Inflammatory macrophage treated with lipopolysaccharide for 4 hours (primary cell): ENCODE data around the gene CDH4.

Experiments
- DNase-seq: peaks from one replicate; pipeline ENCODE4 v3.0.0-alpha.2; 2020

The CDH4 gene

DNA sequence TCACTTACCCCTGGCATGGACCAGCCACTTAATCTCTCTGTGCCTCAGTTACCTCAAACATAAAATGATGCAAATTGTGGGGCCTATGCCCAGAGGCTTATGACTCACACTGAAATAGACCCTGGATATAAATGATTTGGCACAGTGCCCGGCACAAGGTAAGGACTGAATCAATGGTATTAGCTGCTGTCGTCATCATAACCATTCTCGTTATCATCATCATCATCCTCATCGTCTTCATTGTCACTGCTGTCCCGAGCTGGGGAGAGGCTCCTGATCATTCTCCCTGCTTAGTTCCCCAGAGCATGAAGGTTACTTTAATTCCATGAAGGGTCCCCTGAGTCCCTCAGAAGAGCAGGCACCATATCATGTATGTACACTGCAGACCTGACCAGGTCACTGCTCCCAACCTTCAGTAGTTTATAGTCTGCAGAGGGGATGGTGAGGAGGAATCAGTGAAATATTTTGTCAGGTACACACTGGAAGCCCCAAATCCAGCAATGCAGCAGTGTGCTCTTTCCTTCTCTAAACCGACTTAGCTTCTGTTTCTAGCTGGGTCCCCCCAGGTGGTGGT, 664.3 kb downstream of the CDH4 start:
- no peak for DNase-seq

GRCh38 chr20:61917474-61918145, 665.5 kb downstream of the CDH4 start:
- DNase-seq = no peak

GRCh38 chr20:61918548-61918947, 666.5 kb downstream of the CDH4 start:
- DNase-seq = no peak

DNA sequence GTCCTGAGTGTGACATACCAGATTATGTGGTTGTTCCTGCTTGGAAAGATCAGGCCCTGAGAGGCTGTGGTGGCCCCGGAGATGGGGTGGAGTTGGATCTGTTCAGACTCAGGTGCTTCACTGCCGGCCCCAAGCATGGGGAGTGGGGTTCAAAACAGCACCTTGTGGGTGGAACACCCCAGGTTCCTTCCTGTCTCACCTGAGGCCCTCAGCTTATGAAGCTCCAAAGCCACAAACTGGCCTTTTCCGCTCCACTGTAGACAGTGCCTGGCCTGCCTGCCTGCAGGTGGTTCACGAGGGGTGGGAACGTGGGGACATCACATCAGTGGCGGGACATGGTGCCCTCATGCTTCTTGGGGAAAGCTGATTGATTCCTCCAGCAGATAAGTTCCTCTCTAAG, 667.2 kb downstream of the CDH4 start:
- no peak for DNase-seq

- DNase-seq = no peak
Observed at GRCh38 chr20:61919675-61920365, 667.8 kb downstream of the CDH4 start.

DNA sequence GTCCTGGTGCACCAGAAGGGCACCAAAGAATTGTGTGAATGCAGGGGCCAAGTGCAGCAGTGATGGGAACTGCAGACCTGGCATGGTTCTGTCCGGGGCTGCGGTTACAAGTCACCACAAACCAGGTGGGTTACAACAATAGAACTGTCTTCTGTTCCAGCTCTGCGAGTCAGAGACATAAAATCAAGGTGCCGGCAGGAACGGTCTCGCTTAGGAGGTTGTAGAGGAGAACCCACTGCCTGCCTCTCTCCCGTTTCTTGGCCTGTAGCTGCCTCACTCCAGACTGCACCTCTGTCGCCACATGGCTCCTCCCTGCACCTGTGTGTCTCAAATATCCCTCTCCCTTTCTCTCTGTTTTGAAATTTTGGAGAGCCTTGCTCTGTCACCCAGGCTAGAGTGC, 670.4 kb downstream of the CDH4 start:
- DNase-seq = no peak

DNA sequence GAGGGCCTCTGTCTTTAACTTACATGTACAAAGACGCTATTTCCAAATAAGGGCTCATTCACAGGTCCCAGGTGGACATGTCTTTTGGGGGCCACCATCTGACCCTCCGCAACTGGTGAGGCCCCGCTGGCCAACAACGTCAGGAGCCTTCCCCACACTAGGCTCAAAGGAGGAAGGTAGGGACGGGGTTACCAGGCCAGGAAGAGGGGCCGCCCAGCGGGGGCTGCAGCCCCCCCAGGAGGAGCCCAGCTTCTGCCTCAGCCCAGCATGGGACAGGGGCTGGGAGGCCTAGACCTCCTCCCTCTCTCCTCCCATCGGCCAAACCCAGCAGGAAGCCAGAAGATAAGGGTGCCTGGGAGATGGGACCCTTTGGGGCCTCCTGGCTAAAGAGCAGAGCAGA, 670.9 kb downstream of the CDH4 start:
- DNase-seq = no peak

DNA sequence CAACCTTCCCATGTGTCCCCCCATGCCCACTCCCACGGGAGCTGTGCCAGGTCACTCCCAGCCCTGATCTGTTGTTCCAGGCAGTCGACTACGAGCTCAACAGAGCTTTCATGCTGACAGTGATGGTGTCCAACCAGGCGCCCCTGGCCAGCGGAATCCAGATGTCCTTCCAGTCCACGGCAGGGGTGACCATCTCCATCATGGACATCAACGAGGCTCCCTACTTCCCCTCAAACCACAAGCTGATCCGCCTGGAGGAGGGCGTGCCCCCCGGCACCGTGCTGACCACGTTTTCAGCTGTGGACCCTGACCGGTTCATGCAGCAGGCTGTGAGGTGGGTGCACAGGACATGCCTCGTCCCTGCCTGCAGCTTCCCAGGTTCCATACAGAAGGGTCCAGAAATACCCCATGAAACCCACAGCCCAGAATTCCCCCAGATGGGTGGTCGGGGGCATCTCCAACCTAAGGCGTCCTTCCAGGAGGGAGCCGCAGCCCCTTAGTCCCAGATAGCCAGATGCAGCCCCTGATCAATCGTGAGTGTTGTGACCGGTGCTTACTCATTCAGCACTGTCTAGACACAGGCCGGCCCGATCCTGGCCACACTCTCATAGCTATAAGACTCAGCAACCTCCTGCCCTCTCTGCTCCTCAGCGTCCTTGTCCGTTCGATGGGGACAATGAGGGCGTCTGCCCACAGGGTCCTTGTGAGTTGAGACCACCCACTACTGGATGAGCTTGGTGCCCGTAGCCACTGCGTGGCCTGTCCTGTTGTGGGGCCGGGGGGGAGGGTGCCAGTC, 671.5 kb downstream of the CDH4 start:
- DNase-seq = no peak

- no peak for DNase-seq
Observed at GRCh38 chr20:61924211-61924857, 672.3 kb downstream of the CDH4 start.

DNA sequence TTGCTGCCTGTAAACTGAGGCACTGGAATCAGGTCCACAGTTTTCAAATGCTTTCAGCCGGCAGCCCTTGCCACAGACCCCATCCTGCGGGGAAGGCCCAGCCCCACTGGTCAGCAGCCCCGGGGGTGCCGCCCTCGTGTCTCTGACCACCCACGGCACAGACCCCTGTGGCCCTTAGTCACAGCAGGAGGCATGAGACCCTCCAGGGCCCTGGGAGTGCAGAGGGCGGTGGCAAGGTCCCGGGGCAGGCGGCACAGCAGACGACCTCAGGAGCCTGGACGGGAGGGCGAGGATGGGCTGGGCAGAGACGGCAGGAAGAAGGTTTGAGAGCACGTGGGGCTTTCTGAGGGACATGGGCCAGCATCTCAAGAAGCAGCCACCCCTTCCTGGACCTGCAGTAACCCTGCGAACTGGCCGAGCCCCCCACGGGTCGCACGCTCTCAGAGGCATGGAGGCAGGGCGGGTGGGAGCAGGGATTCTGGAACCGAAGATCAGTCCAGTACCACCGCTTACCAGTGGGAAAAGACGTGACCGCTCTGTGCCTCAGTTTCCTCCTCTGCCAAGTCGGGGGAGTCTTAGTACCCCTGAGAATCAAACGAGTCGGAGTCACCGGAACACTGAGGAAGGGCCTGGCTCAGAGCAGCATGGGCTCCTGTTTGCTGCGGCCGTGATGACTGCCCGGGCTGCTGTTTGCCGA, 672.9 kb downstream of the CDH4 start:
- DNase-seq = no peak

DNA sequence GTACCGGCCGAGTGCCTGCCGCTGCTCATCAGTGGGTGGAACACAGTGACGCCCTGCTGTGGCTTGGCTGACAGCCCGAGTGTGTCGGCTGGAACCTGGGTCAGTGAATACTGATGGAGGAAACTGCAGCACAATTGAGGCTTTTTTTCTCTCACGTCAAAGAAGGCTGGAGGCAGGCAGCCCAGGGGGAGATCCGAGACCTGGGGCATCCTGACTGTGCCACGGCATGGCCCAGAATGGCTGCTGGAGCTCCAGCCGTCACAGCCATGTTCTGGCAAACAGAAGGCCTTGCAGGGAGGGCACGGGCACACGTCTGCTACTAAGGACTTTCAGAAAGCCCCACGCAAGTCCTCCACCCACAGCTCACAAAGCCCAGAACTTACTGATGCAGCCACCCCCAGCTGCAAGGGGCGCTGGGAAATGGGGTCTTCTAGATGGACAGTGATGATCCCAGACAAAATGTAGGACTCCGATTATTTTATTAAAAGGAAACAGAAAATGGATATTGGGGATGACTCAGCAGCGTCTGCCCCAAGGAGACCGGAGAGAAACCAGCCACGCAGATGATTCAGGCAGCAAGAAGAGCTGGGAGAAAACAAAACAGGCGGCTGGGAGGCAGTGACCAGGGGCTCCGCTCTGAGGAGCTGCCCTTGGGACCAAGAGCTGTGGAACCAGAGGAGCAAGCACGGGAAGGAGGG, 673.6 kb downstream of the CDH4 start:
- DNase-seq = no peak

DNA sequence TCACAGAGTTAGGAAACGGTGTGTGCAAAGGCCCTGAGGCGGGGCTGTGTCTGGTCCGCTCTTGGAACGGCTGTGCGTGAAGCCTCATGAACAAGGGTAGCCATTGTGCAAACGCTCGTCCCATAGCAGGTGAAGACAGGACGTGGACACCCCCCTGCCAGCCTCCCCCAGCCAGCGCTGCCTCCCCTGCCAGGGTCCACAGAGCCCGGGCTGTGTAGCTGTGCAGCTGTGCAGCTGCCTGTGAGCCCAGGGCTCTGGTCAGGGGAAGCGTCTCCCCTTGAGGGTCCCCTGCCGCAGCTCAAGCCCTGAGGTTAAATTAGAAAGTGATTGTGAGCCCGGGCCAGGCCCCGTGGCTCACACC, 674.2 kb downstream of the CDH4 start:
- DNase-seq = no peak

GRCh38 chr20:61926796-61927192, 674.7 kb downstream of the CDH4 start:
- no peak for DNase-seq

GRCh38 chr20:61927193-61927825, 675.2 kb downstream of the CDH4 start:
- no peak for DNase-seq

- DNase-seq = no peak
Observed at GRCh38 chr20:61927826-61928541, 675.9 kb downstream of the CDH4 start.

DNA sequence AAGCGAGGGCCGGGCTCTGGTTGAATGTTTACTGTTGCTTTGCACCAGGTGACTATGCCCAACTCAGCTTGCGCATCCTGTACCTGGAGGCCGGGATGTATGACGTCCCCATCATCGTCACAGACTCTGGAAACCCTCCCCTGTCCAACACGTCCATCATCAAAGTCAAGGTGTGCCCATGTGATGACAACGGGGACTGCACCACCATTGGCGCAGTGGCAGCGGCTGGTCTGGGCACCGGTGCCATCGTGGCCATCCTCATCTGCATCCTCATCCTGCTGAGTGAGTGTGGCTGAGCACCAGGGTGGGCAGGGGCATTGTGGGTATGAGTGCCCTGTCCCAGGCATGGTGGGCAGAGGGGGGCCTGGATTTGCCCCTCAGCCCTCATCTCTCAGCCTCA, 677.5 kb downstream of the CDH4 start:
- DNase-seq = no peak

- DNase-seq = no peak
Observed at GRCh38 chr20:61929971-61930666, 678.1 kb downstream of the CDH4 start.

DNA sequence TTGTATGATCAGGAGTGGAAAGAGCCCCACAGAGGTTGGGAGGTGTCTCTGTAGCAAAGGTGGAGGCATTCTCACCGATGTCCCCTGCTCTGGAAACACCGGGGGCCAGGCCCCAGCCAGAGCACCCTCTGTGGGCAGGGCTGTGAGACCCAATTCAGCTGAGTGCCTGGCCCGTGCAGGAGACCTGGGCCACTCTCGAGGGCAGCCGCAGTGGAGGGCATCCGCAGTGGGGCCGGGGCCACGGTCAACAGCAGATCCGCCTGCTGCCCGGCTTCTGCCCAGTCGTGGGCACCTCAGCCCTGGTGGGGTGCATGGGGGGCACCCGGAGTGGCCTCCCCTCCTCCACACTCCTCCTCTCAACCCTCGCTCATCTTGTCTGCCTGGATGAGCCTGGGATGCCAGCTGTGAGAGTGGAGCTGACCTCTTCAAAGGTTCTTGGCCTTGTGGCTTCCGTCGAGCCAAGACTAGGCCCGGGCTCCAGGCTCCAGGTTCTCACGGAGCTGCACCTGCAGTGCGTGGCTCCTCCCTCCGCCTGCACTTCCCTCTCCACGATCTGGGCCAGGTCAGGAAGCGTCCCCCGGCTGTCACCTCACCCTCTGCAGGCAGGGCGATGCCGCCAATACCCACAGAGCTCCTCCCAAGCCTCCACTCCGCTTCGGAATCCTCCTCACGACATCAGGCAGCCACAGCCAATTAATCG, 678.9 kb downstream of the CDH4 start:
- DNase-seq = no peak

DNA sequence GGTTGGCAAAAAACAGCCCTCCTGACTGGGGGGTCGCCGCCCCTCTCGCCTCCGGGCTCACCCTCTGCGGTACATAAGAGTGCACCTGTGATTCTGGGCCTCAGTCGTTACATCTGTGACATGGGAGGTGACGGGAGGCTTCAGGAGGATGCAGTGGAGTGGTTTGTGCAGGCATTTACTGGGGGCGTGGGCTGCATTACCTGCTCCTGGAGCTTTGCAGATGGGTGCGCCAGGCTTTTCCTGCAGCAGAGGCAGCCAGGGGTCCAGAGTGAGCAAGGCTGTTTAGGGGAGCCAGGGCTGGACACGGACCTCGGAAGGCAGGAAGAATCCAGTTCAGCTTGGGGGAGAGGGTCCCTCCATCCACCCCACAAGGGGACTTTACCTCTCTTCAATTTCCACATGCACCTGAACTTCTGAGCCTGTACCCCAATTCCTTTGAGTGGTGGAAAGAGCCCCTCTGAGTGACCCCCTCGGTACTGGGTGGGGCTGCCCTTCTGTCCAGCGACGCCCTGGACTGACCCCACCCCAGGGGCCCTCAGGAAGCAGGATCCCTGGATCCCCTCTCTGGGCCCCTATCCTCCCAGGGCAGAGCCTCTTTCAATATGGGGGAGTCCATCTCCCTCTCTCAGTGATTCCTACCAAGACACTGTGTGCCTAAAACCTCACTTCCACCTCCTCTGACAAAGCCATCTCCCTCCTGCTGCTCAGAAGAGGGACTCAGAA, 679.6 kb downstream of the CDH4 start:
- DNase-seq = no peak
